T-helper 1 cell treated with Interleukin-12 subunit alpha and Interleukin-12 subunit beta and Interleukin-4 antibody, amounts not matched to agents 30 μg/mL and 1 μg/mL, for 36 hours (primary cell): ENCODE measurements around the gene OR8H2.
"Not testable (repeated sequence)": the region's sequence is repeated elsewhere in the genome, so short reads cannot be mapped to it uniquely, and the experiment has no call there.

ENCODE experiments used
- H3K27ac Mint-ChIP-seq: one replicate; pipeline ENCODE4 v1.8.0; 2021; ENCODE audit warnings: mild to moderate bottlenecking, mixed read lengths
- H3K27me3 Mint-ChIP-seq: one replicate; pipeline ENCODE4 v1.8.0; 2021; ENCODE audit warnings: low read depth, mixed read lengths
- H3K36me3 Mint-ChIP-seq: one replicate; pipeline ENCODE4 v1.8.0; 2021; ENCODE audit warnings: low read depth, mixed read lengths
- H3K4me1 Mint-ChIP-seq: one replicate; pipeline ENCODE4 v1.8.0; 2021; ENCODE audit warnings: low read depth, mixed read lengths
- H3K4me3 Mint-ChIP-seq: one replicate; pipeline ENCODE4 v1.8.0; 2021; ENCODE audit warnings: mild to moderate bottlenecking, moderate library complexity, mixed read lengths
- H3K9me3 Mint-ChIP-seq: one replicate; pipeline ENCODE4 v1.8.0; 2021; ENCODE audit warnings: mixed read lengths

OR8H2 gene, protein sequence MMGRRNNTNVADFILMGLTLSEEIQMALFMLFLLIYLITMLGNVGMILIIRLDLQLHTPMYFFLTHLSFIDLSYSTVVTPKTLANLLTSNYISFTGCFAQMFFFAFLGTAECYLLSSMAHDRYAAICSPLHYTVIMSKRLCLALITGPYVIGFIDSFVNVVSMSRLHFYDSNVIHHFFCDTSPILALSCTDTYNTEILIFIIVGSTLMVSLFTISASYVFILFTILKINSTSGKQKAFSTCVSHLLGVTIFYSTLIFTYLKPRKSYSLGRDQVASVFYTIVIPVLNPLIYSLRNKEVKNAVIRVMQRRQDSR

GRCh38 chr11:56103210-56103737 is at the start of gene OR8H2:
Gene OR8H2, plus strand, starts transcription at chr11:56103687. Its CDS starts 1,356 bp downstream, at chr11:56105043.
- H3K27ac Mint-ChIP-seq = no peak within 1 kb of the TSS
- no peak within 1 kb of the TSS for H3K4me3 Mint-ChIP-seq
- no peaks in the 10 kb centered on the region for H3K36me3 Mint-ChIP-seq
- peaks cover 22% of the 10 kb centered on the region for H3K9me3 Mint-ChIP-seq
- H3K27me3 Mint-ChIP-seq = no peaks in the 10 kb centered on the region
- no peaks in the 10 kb centered on the region for H3K4me1 Mint-ChIP-seq

GRCh38 chr11:56056366-56056765 is 47.1 kb upstream of the OR8H2 start:
- not testable (repeated sequence) for H3K27me3 Mint-ChIP-seq, H3K4me1 Mint-ChIP-seq

DNA sequence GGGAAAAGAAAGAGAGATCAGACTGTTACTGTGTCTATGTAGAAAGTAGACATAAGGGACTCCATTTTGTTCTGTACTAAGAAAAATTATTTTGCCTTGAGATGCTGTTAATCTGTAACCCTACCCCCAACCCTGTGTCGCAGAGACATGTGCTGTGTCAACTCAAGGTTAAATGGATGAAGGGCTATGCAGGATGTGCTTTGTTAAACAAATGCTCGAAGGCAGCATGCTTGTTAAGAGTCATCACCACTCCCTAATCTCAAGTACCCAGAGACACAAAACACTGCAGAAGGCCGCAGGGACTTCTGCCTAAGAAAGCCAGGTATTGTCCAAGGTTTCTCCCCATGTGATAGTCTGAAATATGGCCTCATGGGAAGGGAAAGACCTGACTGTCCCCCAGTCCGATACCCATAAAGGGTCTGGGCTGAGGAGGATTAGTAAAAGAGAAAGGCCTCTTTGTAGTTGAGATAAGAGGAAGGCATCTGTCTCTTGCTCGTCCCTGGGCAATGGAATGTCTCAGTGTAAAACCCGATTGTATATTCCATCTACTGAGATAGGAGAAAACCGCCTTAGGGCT is 45.7 kb upstream of the OR8H2 start:
- H3K27ac Mint-ChIP-seq, H3K4me3 Mint-ChIP-seq, H3K4me1 Mint-ChIP-seq, H3K36me3 Mint-ChIP-seq, H3K27me3 Mint-ChIP-seq: not testable (repeated sequence)
- peaks cover 22% of the 10 kb centered on the region for H3K9me3 Mint-ChIP-seq

More at GRCh38 chr11:56056366-56056765, 47.1 kb upstream of the OR8H2 start:
- peaks cover 22% of the 10 kb centered on the region for H3K9me3 Mint-ChIP-seq
- H3K4me3 Mint-ChIP-seq, H3K36me3 Mint-ChIP-seq, H3K27ac Mint-ChIP-seq: not testable (repeated sequence)

GRCh38 chr11:56058260-56058780 is 45.2 kb upstream of the OR8H2 start:
- not testable (repeated sequence) for H3K4me1 Mint-ChIP-seq, H3K36me3 Mint-ChIP-seq, H3K27ac Mint-ChIP-seq, H3K27me3 Mint-ChIP-seq, H3K4me3 Mint-ChIP-seq
- peaks cover 22% of the 10 kb centered on the region for H3K9me3 Mint-ChIP-seq

GRCh38 chr11:56066980-56067379 is 36.5 kb upstream of the OR8H2 start:
- Mint-ChIP-seq H3K4me3 (no peak overlapping the region), H3K36me3 (no peaks in the 10 kb centered on the region), H3K27me3 (no peaks in the 10 kb centered on the region), H3K9me3 (peaks cover 20% of the 10 kb centered on the region), H3K4me1 (no peaks in the 10 kb centered on the region), H3K27ac (no peak overlapping the region)

GRCh38 chr11:56089697-56090096 is 13.8 kb upstream of the OR8H2 start:
- Mint-ChIP-seq H3K9me3 (peaks cover 22% of the 10 kb centered on the region), H3K27me3 (no peaks in the 10 kb centered on the region), H3K36me3 (no peaks in the 10 kb centered on the region), H3K4me1 (no peaks in the 10 kb centered on the region), H3K4me3 (no peak overlapping the region), H3K27ac (no peak overlapping the region)

DNA sequence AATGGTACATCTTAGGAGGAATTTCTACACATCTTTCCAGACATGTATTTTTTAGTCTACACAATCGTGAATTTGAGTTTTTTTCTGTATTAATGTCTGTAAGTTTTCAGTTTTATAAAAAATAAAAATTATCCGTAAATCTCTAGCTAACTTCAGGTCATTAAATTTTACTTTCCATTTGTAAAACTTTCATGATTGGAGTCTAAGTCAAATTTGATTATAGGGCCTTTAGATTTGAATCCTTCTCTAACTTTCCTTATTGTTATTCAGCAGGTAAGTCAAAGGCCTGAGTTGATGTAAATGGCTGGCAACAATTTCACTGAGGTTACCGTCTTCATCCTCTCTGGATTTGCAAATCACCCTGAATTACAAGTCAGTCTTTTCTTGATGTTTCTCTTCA is 10.5 kb upstream of the OR8H2 start, which contains the start of gene OR8I2:
Gene OR8I2, plus strand, starts transcription at position 301 of the 400 bp plus-strand sequence. Its CDS starts 0 bp downstream, at position 301.
- no peak within 1 kb of the TSS for H3K27ac Mint-ChIP-seq
- no peaks in the 10 kb centered on the region for H3K27me3 Mint-ChIP-seq
- no peaks in the 10 kb centered on the region for H3K4me1 Mint-ChIP-seq
- H3K36me3 Mint-ChIP-seq = no peaks in the 10 kb centered on the region
- no peak within 1 kb of the TSS for H3K4me3 Mint-ChIP-seq
- H3K9me3 Mint-ChIP-seq = peaks cover 17% of the 10 kb centered on the region

DNA sequence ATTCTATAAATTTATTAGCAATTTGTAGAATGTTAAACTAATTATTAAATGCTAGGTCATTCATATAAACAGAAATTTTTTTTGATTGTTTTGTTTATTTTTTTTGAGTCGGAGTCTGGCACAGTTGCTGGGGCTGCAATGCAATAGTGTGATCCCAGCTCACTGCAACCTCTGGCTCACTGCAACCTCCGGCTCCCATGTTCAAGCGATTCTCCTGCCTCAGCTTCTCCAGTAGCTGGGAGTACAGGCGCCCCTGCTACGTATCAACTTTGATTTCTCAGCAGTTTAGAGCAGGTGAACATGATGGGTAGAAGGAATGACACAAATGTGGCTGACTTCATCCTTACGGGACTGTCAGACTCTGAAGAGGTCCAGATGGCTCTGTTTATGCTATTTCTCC is 18.6 kb downstream of the OR8H2 start, which contains the start of gene OR8H3:
Gene OR8H3, plus strand, starts transcription at position 301 of the 400 bp plus-strand sequence. Its CDS starts 0 bp downstream, at position 301.
- Mint-ChIP-seq H3K9me3 (peaks cover 17% of the 10 kb centered on the region), H3K36me3 (no peaks in the 10 kb centered on the region), H3K4me1 (no peaks in the 10 kb centered on the region), H3K4me3 (no peak within 1 kb of the TSS), H3K27me3 (no peaks in the 10 kb centered on the region), H3K27ac (no peak within 1 kb of the TSS)

DNA sequence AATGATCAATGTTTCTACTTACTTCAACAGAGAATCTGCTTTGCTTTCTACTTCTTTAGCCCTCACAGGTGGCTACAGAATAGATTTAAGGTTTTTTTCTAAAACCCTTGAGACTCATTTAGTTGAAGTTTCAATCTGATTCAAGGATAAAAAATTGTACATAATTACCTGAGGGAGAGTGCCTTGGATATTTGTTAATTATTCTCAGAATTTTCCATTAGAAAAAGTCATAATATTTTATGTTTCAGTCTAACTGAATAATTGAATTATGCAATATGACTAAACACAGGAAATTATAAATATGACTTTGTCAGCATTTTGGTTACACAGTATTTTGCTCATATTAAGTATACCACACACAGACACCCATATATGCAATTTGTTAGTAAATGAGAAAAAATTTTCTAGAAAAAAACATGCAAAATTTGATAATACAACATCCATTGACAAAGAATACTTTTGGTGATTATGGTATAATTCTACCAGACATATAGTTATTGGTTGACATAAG is 36.7 kb downstream of the OR8H2 start, which contains the start of gene OR8J3:
Gene OR8J3, minus strand, starts transcription at position 51 of the 511 bp plus-strand sequence. CDS start 2,483 bp downstream, outside the sequence.
- Mint-ChIP-seq H3K36me3 (no peaks in the 10 kb centered on the region), H3K9me3 (peaks cover 7% of the 10 kb centered on the region), H3K27me3 (no peaks in the 10 kb centered on the region), H3K4me1 (no peaks in the 10 kb centered on the region), H3K4me3 (no peak within 1 kb of the TSS), H3K27ac (no peak within 1 kb of the TSS)

DNA sequence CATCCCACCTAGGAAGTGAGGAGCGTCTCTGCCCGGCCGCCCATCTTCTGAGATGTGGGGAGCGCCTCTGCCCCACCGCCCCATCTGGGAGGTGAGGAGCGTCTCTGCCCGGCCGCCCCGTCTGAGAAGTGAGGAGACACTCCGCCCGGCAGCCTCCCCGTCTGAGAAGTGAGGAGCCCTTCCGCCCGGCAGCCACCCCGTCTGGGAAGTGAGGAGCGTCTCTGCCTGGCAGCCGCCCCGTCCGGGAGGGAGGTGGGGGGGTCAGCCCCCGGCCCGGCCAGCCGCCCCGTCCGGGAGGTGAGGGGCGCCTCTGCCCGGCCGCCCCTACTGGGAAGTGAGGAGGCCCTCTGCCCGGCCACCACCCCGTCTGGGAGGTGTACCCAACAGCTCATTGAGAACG is 40.2 kb downstream of the OR8H2 start:
- H3K27ac Mint-ChIP-seq, H3K4me1 Mint-ChIP-seq, H3K27me3 Mint-ChIP-seq, H3K4me3 Mint-ChIP-seq, H3K36me3 Mint-ChIP-seq: not testable (repeated sequence)
- peaks cover 14% of the 10 kb centered on the region for H3K9me3 Mint-ChIP-seq

DNA sequence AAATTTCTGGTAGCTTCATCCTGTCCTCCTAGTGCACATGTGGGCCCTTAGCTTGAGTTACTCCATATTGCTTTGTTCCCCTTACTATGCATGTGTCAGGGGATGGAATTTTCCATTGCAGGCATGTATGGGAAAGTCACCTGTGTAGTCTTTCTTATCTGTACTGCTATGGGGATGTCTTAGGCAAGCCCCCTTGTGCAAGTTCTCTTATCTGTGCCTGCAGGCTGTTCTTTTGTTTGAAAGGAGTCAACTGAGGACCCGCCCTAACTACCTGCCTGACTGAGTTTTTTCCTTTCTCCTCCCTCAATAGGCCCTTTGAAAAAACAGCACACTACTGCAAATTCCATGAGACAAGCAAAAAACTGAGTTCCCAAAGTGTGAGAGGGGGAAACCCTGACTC is 47.9 kb downstream of the OR8H2 start:
- Mint-ChIP-seq H3K27me3 (no peaks in the 10 kb centered on the region), H3K27ac (no peak overlapping the region), H3K4me1 (no peaks in the 10 kb centered on the region), H3K36me3 (no peaks in the 10 kb centered on the region), H3K4me3 (no peak overlapping the region), H3K9me3 (peaks cover 43% of the 10 kb centered on the region)

DNA sequence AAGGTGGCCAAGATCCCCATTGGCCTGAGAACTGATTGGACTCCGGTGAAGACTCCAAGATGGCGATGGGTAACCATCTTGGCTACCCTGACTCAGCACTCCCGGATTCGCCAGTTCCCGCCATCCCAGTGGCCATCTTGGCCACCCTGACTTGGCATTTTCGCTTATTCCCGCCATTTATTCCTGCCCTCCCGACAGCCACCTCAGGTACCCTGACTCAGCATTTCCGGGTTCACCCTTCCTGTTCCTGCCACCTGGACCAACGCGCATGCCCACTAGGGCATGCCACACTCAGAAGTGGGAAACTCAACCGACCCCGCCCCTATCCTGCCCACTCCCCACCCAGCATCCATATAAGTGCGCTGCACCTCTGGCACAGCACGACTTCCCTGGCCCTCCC is 48.8 kb downstream of the OR8H2 start:
- H3K9me3 Mint-ChIP-seq = peaks cover 39% of the 10 kb centered on the region
- H3K4me3 Mint-ChIP-seq = no peak overlapping the region
- no peaks in the 10 kb centered on the region for H3K4me1 Mint-ChIP-seq
- no peaks in the 10 kb centered on the region for H3K36me3 Mint-ChIP-seq
- H3K27ac Mint-ChIP-seq = no peak overlapping the region
- no peaks in the 10 kb centered on the region for H3K27me3 Mint-ChIP-seq
